Measurements from ENCODE around the gene VASH2.
"Not testable (repeated sequence)": the region's sequence is repeated elsewhere in the genome, so short reads cannot be mapped to it uniquely, and the experiment has no call there.

The VASH2 gene

GRCh38 chr1:212950243-212951125 is at the start of gene VASH2:
TSS of gene VASH2 (plus strand) at chr1:212950541. CDS start at chr1:212951543, 1,002 bp downstream.
- Histone ChIP-seq H3K4me1 (ENCODE audit: control insufficient read depth, insufficient read depth, low read length) (peaks cover 18% of the 10 kb centered on the region), H3K4me3 (ENCODE audit: low read length) (peak within 1 kb of the TSS; percentile 78), H3K36me3 (ENCODE audit: control insufficient read depth, insufficient read depth, low read length, severe bottlenecking) (no peaks in the 10 kb centered on the region), H3K9me3 (ENCODE audit: control insufficient read depth, low read length) (peaks cover 5% of the 10 kb centered on the region), H3K9ac (ENCODE audit: low read length) (no peak within 1 kb of the TSS), H3K27me3 (replicated peaks; ENCODE audit: control insufficient read depth, insufficient read depth, low read length) (peaks cover 49% of the 10 kb centered on the region)
- DNase-seq (ENCODE audit: low read depth), result peak; percentile 96

DNA sequence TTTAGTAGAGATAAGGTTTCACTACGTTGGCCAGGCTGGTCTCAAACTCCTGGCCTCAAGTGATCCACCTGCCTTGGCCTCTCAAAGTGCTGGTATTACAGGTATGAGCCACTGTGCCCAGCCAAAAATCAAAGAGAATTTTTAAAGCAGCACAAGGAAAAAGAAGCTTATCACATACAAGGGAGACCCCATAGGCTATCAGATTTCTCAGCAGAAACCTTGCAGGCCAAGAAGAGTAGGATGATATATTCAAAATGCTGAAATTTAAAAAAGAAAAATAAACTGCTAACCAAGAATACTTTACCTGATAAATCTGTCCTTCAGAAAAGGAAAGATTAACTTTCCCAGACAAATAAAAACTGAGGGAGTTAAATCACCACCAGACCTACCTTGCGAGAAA is 49.1 kb upstream of the VASH2 start:
- no peak overlapping the region for H3K4me3 ChIP-seq (ENCODE audit: low read length)
- H3K27me3 ChIP-seq (replicated peaks; ENCODE audit: control insufficient read depth, insufficient read depth, low read length), result no peaks in the 10 kb centered on the region
- H3K9me3 ChIP-seq (ENCODE audit: control insufficient read depth, low read length), result peaks cover 41% of the 10 kb centered on the region

DNA sequence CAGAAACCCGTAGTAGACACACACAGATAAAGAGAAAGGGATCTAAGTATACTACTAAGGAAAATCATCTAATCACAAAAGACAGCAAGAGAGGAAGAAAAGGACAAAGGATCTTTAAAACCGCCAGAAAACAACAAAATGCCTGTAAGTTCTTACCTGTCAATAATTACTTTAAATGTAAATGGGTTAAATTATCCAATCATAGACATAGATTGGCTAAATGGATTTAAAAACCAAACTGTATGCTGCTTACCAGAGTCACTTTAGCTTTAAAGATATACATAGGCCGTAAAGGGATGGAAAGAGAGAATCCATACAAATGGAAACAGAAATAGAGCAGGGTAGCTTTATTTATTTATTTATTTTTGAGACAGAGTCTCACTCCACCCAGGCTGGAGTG is 48.3 kb upstream of the VASH2 start:
- H3K4me3 ChIP-seq (ENCODE audit: low read length), result no peak overlapping the region

More for the DNA sequence above, 49.1 kb upstream of the VASH2 start:
- no peak overlapping the region for H3K9ac ChIP-seq (ENCODE audit: low read length)
- no peak for DNase-seq (ENCODE audit: low read depth)
- no peaks in the 10 kb centered on the region for H3K4me1 ChIP-seq (ENCODE audit: control insufficient read depth, insufficient read depth, low read length)
- H3K36me3 ChIP-seq (ENCODE audit: control insufficient read depth, insufficient read depth, low read length, severe bottlenecking), result peaks cover 37% of the 10 kb centered on the region

GRCh38 chr1:212903664-212904063 is 46.7 kb upstream of the VASH2 start:
- H3K4me1 ChIP-seq (ENCODE audit: control insufficient read depth, insufficient read depth, low read length), result no peaks in the 10 kb centered on the region
- peak; percentile 32 for DNase-seq (ENCODE audit: low read depth)
- H3K9me3 ChIP-seq (ENCODE audit: control insufficient read depth, low read length), result peaks cover 41% of the 10 kb centered on the region
- H3K27me3 ChIP-seq (replicated peaks; ENCODE audit: control insufficient read depth, insufficient read depth, low read length), result no peaks in the 10 kb centered on the region
- H3K9ac ChIP-seq (ENCODE audit: low read length), result no peak overlapping the region
- H3K4me3 ChIP-seq (ENCODE audit: low read length), result no peak overlapping the region
- H3K36me3 ChIP-seq (ENCODE audit: control insufficient read depth, insufficient read depth, low read length, severe bottlenecking), result peaks cover 18% of the 10 kb centered on the region

More for the DNA sequence above, 48.3 kb upstream of the VASH2 start:
- no peak overlapping the region for H3K9ac ChIP-seq (ENCODE audit: low read length)
- DNase-seq (ENCODE audit: low read depth), result no peak
- H3K4me1 ChIP-seq (ENCODE audit: control insufficient read depth, insufficient read depth, low read length), result no peaks in the 10 kb centered on the region
- no peaks in the 10 kb centered on the region for H3K27me3 ChIP-seq (replicated peaks; ENCODE audit: control insufficient read depth, insufficient read depth, low read length)
- peaks cover 41% of the 10 kb centered on the region for H3K9me3 ChIP-seq (ENCODE audit: control insufficient read depth, low read length)
- peaks cover 34% of the 10 kb centered on the region for H3K36me3 ChIP-seq (ENCODE audit: control insufficient read depth, insufficient read depth, low read length, severe bottlenecking)

DNA sequence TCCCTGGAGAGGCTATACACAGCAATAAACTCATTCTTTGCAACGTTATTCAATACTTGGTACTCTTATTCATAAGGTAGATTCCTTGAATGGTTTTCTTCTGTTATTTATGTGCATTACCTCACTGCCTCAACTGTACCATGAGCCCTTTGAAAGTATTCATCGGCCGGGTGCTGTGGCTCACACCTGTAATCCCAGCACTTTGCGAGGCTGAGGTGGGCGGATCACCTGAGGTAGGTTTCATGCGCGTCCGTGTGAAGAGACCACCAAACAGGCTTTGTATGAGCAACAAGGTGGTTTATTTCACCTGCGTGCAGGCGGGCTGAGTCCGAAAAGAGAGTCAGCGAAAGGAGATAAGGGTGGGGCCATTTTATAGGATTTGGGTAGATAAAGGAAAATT is 42.3 kb upstream of the VASH2 start:
- H3K9me3 ChIP-seq (ENCODE audit: control insufficient read depth, low read length), result peaks cover 10% of the 10 kb centered on the region
- H3K27me3 ChIP-seq (replicated peaks; ENCODE audit: control insufficient read depth, insufficient read depth, low read length); DNase-seq (ENCODE audit: low read depth): not testable (repeated sequence)

DNA sequence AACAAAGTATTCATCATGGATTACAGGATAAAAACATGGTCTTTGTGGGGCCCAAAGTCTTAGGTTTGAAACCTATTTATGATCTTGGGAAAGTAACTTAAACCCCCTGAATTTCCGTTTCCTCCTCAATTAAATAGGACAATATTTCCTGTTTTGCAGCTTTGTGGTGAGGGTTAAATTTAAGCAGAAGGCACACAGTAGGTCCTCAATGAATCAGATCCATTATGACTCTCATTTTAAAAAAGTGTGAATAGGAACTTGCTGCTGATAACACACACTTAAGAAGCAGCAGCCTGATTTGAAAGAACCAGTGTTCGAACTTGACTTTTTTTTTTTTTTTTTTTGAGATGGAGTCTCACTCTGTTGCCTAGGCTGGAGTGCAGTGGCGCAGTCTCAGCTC is 41.4 kb upstream of the VASH2 start:
- Histone ChIP-seq H3K4me3 (ENCODE audit: low read length) (no peak overlapping the region), H3K27me3 (replicated peaks; ENCODE audit: control insufficient read depth, insufficient read depth, low read length) (no peaks in the 10 kb centered on the region), H3K36me3 (ENCODE audit: control insufficient read depth, insufficient read depth, low read length, severe bottlenecking) (no peaks in the 10 kb centered on the region), H3K4me1 (ENCODE audit: control insufficient read depth, insufficient read depth, low read length) (no peaks in the 10 kb centered on the region), H3K9ac (ENCODE audit: low read length) (no peak overlapping the region), H3K9me3 (ENCODE audit: control insufficient read depth, low read length) (peaks cover 10% of the 10 kb centered on the region)
- DNase-seq (ENCODE audit: low read depth), result no peak

More for the DNA sequence above, 42.3 kb upstream of the VASH2 start:
- H3K36me3 ChIP-seq (ENCODE audit: control insufficient read depth, insufficient read depth, low read length, severe bottlenecking); H3K4me3 ChIP-seq (ENCODE audit: low read length); H3K9ac ChIP-seq (ENCODE audit: low read length); H3K4me1 ChIP-seq (ENCODE audit: control insufficient read depth, insufficient read depth, low read length): not testable (repeated sequence)

- H3K4me1 ChIP-seq (ENCODE audit: control insufficient read depth, insufficient read depth, low read length), result no peaks in the 10 kb centered on the region
- H3K9me3 ChIP-seq (ENCODE audit: control insufficient read depth, low read length), result peaks cover 10% of the 10 kb centered on the region
- no peaks in the 10 kb centered on the region for H3K27me3 ChIP-seq (replicated peaks; ENCODE audit: control insufficient read depth, insufficient read depth, low read length)
- no peak overlapping the region for H3K9ac ChIP-seq (ENCODE audit: low read length)
- H3K36me3 ChIP-seq (ENCODE audit: control insufficient read depth, insufficient read depth, low read length, severe bottlenecking), result no peaks in the 10 kb centered on the region
- no peak overlapping the region for H3K4me3 ChIP-seq (ENCODE audit: low read length)
- no peak for DNase-seq (ENCODE audit: low read depth)
Observed at GRCh38 chr1:212909652-212910063, 40.7 kb upstream of the VASH2 start.

- not testable (repeated sequence) for H3K27me3 ChIP-seq (replicated peaks; ENCODE audit: control insufficient read depth, insufficient read depth, low read length)
Observed at GRCh38 chr1:212910213-212910612, 40.1 kb upstream of the VASH2 start.

GRCh38 chr1:212913638-212914037 is 36.7 kb upstream of the VASH2 start:
- peaks cover 15% of the 10 kb centered on the region for H3K4me1 ChIP-seq (ENCODE audit: control insufficient read depth, insufficient read depth, low read length)
- DNase-seq (ENCODE audit: low read depth); H3K9ac ChIP-seq (ENCODE audit: low read length); H3K27me3 ChIP-seq (replicated peaks; ENCODE audit: control insufficient read depth, insufficient read depth, low read length); H3K36me3 ChIP-seq (ENCODE audit: control insufficient read depth, insufficient read depth, low read length, severe bottlenecking); H3K4me3 ChIP-seq (ENCODE audit: low read length); H3K9me3 ChIP-seq (ENCODE audit: control insufficient read depth, low read length): not testable (repeated sequence)

More at GRCh38 chr1:212910213-212910612, 40.1 kb upstream of the VASH2 start:
- not testable (repeated sequence) for H3K9me3 ChIP-seq (ENCODE audit: control insufficient read depth, low read length); H3K4me3 ChIP-seq (ENCODE audit: low read length); H3K36me3 ChIP-seq (ENCODE audit: control insufficient read depth, insufficient read depth, low read length, severe bottlenecking); H3K4me1 ChIP-seq (ENCODE audit: control insufficient read depth, insufficient read depth, low read length); DNase-seq (ENCODE audit: low read depth); H3K9ac ChIP-seq (ENCODE audit: low read length)

- DNase-seq (ENCODE audit: low read depth); H3K9me3 ChIP-seq (ENCODE audit: control insufficient read depth, low read length); H3K9ac ChIP-seq (ENCODE audit: low read length); H3K27me3 ChIP-seq (replicated peaks; ENCODE audit: control insufficient read depth, insufficient read depth, low read length); H3K36me3 ChIP-seq (ENCODE audit: control insufficient read depth, insufficient read depth, low read length, severe bottlenecking); H3K4me3 ChIP-seq (ENCODE audit: low read length): not testable (repeated sequence)
- peaks cover 15% of the 10 kb centered on the region for H3K4me1 ChIP-seq (ENCODE audit: control insufficient read depth, insufficient read depth, low read length)
Observed at GRCh38 chr1:212914110-212914509, 36.2 kb upstream of the VASH2 start.

GRCh38 chr1:212914789-212915188 is 35.6 kb upstream of the VASH2 start:
- H3K4me1 ChIP-seq (ENCODE audit: control insufficient read depth, insufficient read depth, low read length), result peaks cover 15% of the 10 kb centered on the region
- no peaks in the 10 kb centered on the region for H3K27me3 ChIP-seq (replicated peaks; ENCODE audit: control insufficient read depth, insufficient read depth, low read length)
- no peaks in the 10 kb centered on the region for H3K36me3 ChIP-seq (ENCODE audit: control insufficient read depth, insufficient read depth, low read length, severe bottlenecking)
- no peaks in the 10 kb centered on the region for H3K9me3 ChIP-seq (ENCODE audit: control insufficient read depth, low read length)
- no peak for DNase-seq (ENCODE audit: low read depth)
- no peak overlapping the region for H3K4me3 ChIP-seq (ENCODE audit: low read length)
- no peak overlapping the region for H3K9ac ChIP-seq (ENCODE audit: low read length)
